Mammary epithelial cell (primary cell): ENCODE measurements around the gene KCTD1.

ENCODE experiments used
- EZH2 ChIP-seq: IDR thresholded peaks from 2 replicates; pipeline ENCODE4 v1.6.1; 2012; ENCODE audit warnings: low read length, inconsistent platforms, borderline replicate concordance
- TF ChIP-seq, protein P1 (sequence below), 2 donors: IDR thresholded peaks in 1 of 2; conservative IDR thresholded peaks in 1 of 2; 2 replicates each; pipeline ENCODE4 v1.5.1; 2011 to 2012; ENCODE audit warnings: inconsistent platforms in 2 of 2, low read length in 2 of 2, mild to moderate bottlenecking in 2 of 2, control low read depth in 1 of 2, low read depth in 1 of 2; ENCODE audit not compliant: insufficient read depth in 1 of 2; ENCODE audit errors: extremely low read depth in 1 of 2

DNA sequence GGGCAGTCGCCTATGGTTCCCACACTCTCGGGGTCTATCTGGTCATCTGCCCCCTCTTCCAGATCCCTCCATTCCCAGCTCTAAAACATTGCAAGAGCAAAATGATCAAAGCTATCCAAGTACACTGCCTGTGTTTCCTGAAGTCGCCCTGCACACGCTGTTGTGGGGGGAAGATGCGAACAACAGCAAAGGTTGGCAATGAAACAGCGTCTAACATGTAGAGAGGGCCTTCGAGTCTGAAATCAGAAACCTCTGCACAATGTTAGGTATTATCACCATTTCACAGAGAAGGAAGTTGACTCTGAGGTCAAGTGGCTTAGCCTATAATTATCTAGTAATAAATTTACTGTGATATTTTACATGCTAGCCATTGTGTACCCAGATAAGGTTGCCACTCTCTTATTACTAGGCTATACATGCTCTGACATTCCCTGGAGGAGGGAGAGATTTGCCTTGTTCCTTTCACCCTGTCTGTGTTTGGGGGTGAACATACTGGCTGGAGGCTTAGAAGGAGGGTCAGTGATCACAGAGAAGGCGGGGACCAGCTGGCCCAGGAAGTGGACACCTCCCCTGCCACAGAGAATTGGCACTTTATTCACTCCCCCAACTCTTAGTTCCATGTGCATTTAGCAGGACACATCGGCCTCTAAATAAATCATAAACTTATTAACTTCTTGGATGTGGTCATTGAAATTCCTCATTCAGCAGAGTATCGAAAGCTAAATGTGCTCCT is 36.8 kb downstream of the KCTD1 start:
- TF ChIP-seq, protein P1, sequence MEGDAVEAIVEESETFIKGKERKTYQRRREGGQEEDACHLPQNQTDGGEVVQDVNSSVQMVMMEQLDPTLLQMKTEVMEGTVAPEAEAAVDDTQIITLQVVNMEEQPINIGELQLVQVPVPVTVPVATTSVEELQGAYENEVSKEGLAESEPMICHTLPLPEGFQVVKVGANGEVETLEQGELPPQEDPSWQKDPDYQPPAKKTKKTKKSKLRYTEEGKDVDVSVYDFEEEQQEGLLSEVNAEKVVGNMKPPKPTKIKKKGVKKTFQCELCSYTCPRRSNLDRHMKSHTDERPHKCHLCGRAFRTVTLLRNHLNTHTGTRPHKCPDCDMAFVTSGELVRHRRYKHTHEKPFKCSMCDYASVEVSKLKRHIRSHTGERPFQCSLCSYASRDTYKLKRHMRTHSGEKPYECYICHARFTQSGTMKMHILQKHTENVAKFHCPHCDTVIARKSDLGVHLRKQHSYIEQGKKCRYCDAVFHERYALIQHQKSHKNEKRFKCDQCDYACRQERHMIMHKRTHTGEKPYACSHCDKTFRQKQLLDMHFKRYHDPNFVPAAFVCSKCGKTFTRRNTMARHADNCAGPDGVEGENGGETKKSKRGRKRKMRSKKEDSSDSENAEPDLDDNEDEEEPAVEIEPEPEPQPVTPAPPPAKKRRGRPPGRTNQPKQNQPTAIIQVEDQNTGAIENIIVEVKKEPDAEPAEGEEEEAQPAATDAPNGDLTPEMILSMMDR (conservative IDR thresholded peaks at IDR 0.05 in 1 of 2, IDR thresholded peaks at IDR 0.05 in 1 of 2; ENCODE audit: extremely low read depth in 1 of 2, insufficient read depth in 1 of 2, low read depth in 1 of 2, low read length in 2 of 2), result no peak
- no peak for TF ChIP-seq EZH2
